SJCRH30 (cell line): ENCODE results near the gene RBM34. TPM values are rescaled to one million over a fixed set of nuclear protein-coding genes. Genes with fewer than 3 reads are reported as not detected.
"Not testable (repeated sequence)": the region's sequence is repeated elsewhere in the genome, so short reads cannot be mapped to it uniquely, and the experiment has no call there.

Experiments used
- DNase-seq, 2 experiments: peaks; one replicate each; pipeline ENCODE4 v3.0.0-alpha.2; 2015 to 2020
- H3K27ac ChIP-seq: fragments of 250-450 bp; sonication (Bioruptor Pico); 2 replicates; pipeline ENCODE4 v1.5.1; 2020; ENCODE audit warnings: mild to moderate bottlenecking, moderate library complexity
- H3K27me3 ChIP-seq: fragments of 250-450 bp; sonication (Bioruptor Pico); 2 replicates; pipeline ENCODE4 v1.5.1; 2020; ENCODE audit warnings: mild to moderate bottlenecking, moderate library complexity
- H3K36me3 ChIP-seq: fragments of 250-450 bp; sonication (Bioruptor Pico); 2 replicates; pipeline ENCODE4 v1.5.1; 2020; ENCODE audit warnings: mild to moderate bottlenecking, moderate library complexity
- H3K4me1 ChIP-seq: fragments of 250-450 bp; sonication (Bioruptor Pico); 2 replicates; pipeline ENCODE4 v1.5.1; 2020; ENCODE audit warnings: mild to moderate bottlenecking, moderate library complexity
- H3K4me3 ChIP-seq: fragments of 250-450 bp; sonication (Bioruptor Pico); 2 replicates; pipeline ENCODE4 v1.5.1; 2020; ENCODE audit warnings: mild to moderate bottlenecking, moderate library complexity
- H3K9me3 ChIP-seq: fragments of 250-450 bp; sonication (Bioruptor Pico); replicated peaks from 2 replicates; pipeline ENCODE4 v1.5.1; 2020; ENCODE audit warnings: mild to moderate bottlenecking, moderate library complexity
- total RNA-seq: library from RNA; depleted of rRNA; stranded (reverse); fragments of >200 nt; shearing (Covaris generic); gene quantifications from 2 replicates; pipeline ENCODE4 v1.2.3, GENCODE V29; 2014

RBM34 gene
- total RNA-seq, 1 experiment from 2014 or later = 72.7 TPM

- Histone ChIP-seq H3K4me1 (no peaks in the 10 kb centered on the region), H3K4me3 (peak overlapping the region; percentile 87), H3K27me3 (no peaks in the 10 kb centered on the region), H3K36me3 (peaks cover 19% of the 10 kb centered on the region), H3K27ac (peak overlapping the region; percentile 79), H3K9me3 (no peaks in the 10 kb centered on the region)
- no peak for DNase-seq
Measured at GRCh38 chr1:235161685-235162327, 756 bp upstream of the RBM34 start.

- H3K36me3 ChIP-seq = peaks cover 26% of the 10 kb centered on the region
- H3K4me3 ChIP-seq = peak overlapping the region; percentile 87
- no peaks in the 10 kb centered on the region for H3K27me3 ChIP-seq
- H3K4me1 ChIP-seq = no peaks in the 10 kb centered on the region
- no peaks in the 10 kb centered on the region for H3K9me3 ChIP-seq
- no peak for DNase-seq
- H3K27ac ChIP-seq = peak overlapping the region; percentile 79
Measured at GRCh38 chr1:235160383-235160956, 580 bp downstream of the RBM34 start.

DNA sequence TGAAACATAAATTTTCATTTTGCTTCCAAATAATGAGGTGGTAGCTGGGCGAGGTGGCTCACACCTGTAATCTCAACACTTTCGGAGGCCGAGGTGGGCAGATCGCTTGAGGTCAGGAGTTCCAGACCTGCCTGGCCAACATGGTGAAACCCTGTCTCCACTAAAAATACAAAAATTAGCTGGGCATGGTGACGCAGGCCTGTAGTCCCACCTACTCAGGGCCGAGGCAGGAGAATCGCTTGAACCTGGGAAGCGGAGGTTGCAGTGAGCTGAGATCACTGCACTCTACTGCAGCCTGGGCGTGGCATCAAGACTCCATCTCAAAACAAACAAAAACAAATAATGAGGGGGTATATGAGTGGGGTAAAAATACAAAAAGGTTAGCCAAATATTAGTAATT is 1.1 kb downstream of the RBM34 start:
- not testable (repeated sequence) for H3K27ac ChIP-seq
- peak overlapping the region; percentile 87 for H3K4me3 ChIP-seq

DNA sequence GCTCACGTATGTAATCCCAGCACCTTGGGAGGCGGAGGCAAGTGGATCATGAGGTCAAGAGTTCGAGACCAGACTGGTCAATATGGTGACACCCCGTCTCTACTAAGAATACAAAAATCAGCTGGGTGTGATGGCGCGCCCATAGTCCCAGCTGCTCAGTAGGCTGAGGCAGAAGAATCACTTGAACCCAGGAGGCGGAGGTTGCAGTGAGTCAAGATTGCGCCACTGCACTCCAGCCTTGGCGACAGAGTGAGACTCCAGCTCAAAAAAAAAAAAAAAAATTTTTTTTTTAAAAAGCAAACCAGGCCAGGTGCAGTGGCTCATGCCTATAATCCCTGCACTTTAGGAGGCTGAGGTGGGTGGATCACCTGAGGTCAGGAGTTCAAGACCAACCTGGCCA is 1.8 kb downstream of the RBM34 start:
- not testable (repeated sequence) for H3K9me3 ChIP-seq, H3K4me1 ChIP-seq, DNase-seq, H3K27me3 ChIP-seq, H3K27ac ChIP-seq, H3K4me3 ChIP-seq
- peaks cover 34% of the 10 kb centered on the region for H3K36me3 ChIP-seq

More for the DNA sequence above, 1.1 kb downstream of the RBM34 start:
- not testable (repeated sequence) for H3K27me3 ChIP-seq, H3K9me3 ChIP-seq, DNase-seq, H3K4me1 ChIP-seq
- peaks cover 28% of the 10 kb centered on the region for H3K36me3 ChIP-seq

DNA sequence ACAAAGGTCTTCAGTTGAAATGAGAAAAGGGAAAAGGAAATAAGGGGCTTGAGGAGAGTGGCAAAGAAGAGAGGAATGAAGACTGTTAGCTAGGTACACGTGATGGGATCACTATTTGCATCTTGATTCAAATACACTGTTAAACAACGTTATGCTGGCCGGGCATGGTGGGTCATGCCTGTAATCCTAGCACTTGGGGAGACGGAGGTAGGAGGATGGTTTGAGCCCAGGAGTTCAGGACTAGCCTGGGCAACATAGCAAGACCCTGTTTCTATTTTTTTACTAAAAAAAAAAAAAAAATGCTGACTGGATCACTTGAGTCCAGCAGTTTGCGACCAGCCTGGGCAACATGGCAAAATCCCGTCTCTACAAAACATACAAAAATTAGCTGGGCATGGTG is 2.4 kb downstream of the RBM34 start:
- Histone ChIP-seq H3K4me3 (no peak overlapping the region), H3K27ac (no peak overlapping the region), H3K4me1 (no peaks in the 10 kb centered on the region), H3K27me3 (no peaks in the 10 kb centered on the region), H3K9me3 (no peaks in the 10 kb centered on the region), H3K36me3 (peaks cover 37% of the 10 kb centered on the region)
- DNase-seq = no peak

DNA sequence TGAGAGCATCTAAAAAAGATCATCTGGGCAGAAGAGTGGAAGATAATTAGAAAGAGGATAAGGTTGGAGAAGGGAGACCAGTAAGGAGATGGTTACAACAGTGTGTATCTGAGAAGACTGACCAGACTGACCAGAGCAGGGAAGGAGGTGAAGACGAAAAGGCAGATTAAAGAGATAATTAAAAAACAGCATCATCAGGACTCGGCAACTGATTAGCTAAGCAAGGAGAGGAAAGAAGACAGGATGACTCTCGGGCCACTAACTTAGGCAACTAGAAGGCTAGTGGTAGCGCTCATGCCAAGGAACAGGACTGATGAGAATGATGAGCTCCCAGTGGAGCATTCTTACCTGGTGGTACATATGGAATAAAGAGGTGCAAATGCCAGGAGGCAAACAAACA is 3.9 kb downstream of the RBM34 start:
- Histone ChIP-seq H3K4me3 (no peak overlapping the region), H3K27ac (no peak overlapping the region), H3K36me3 (peaks cover 49% of the 10 kb centered on the region)

GRCh38 chr1:235156740-235157139 is 4.3 kb downstream of the RBM34 start:
- Histone ChIP-seq H3K36me3 (peaks cover 52% of the 10 kb centered on the region), H3K27me3 (no peaks in the 10 kb centered on the region), H3K27ac (no peak overlapping the region), H3K4me1 (no peaks in the 10 kb centered on the region), H3K9me3 (no peaks in the 10 kb centered on the region), H3K4me3 (no peak overlapping the region)
- DNase-seq = no peak

More for the DNA sequence above, 3.9 kb downstream of the RBM34 start:
- DNase-seq = no peak
- H3K9me3 ChIP-seq = no peaks in the 10 kb centered on the region
- H3K27me3 ChIP-seq = no peaks in the 10 kb centered on the region
- H3K4me1 ChIP-seq = no peaks in the 10 kb centered on the region

- H3K27ac ChIP-seq = no peak overlapping the region
- H3K27me3 ChIP-seq = no peaks in the 10 kb centered on the region
- no peaks in the 10 kb centered on the region for H3K4me1 ChIP-seq
- H3K4me3 ChIP-seq = no peak overlapping the region
- DNase-seq = no peak
- peaks cover 57% of the 10 kb centered on the region for H3K36me3 ChIP-seq
- no peaks in the 10 kb centered on the region for H3K9me3 ChIP-seq
Measured at GRCh38 chr1:235156265-235156664, 4.8 kb downstream of the RBM34 start.

DNA sequence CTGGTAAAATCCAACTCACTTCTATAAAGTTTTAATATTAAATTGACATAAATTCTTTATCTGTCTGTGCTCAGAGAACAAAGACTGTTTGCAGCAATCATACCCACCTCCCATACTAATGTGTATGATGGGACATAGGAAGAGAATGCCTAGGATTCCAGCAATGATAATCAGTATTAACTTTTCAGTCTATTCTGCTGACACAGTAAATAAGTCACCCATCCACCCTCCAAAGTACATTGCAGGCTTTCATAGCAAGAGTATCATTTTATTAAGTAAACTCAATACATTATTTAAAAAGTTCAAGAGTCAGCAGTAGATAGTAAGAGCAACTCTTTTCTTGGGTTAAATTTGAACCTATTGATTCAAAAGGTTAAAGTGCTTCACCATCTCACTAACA is 8.8 kb downstream of the RBM34 start:
- Histone ChIP-seq H3K36me3 (peaks cover 78% of the 10 kb centered on the region), H3K27me3 (no peaks in the 10 kb centered on the region), H3K27ac (no peak overlapping the region), H3K4me3 (no peak overlapping the region), H3K9me3 (no peaks in the 10 kb centered on the region), H3K4me1 (no peaks in the 10 kb centered on the region)
- no peak for DNase-seq

GRCh38 chr1:235151033-235151432 is 10.0 kb downstream of the RBM34 start:
- H3K4me3 ChIP-seq = no peak overlapping the region
- H3K27me3 ChIP-seq = no peaks in the 10 kb centered on the region
- no peaks in the 10 kb centered on the region for H3K9me3 ChIP-seq
- H3K4me1 ChIP-seq = no peaks in the 10 kb centered on the region
- H3K27ac ChIP-seq = no peak overlapping the region
- no peak for DNase-seq
- H3K36me3 ChIP-seq = peaks cover 77% of the 10 kb centered on the region

DNA sequence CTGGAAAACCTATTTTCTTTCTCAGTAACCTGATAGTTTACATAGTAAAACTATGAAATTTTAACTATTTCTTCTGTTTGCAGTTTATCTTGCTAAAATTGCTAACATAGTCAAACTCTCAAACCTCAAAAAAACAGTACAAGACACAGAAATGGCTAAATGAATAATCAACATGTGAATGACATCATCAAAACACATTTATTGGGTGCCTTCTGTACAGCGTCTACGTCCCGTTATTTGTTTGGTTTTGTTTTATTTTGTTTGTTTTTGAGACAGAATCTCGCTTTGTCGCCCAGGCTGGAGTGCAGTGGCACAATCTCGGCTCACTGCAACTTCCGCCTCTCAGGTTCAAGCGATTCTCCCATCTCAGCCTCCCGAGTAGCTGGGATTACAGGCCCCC is 11.2 kb downstream of the RBM34 start:
- Histone ChIP-seq H3K27me3 (no peaks in the 10 kb centered on the region), H3K27ac (no peak overlapping the region), H3K4me1 (no peaks in the 10 kb centered on the region), H3K36me3 (peaks cover 78% of the 10 kb centered on the region), H3K4me3 (no peak overlapping the region), H3K9me3 (no peaks in the 10 kb centered on the region)
- no peak for DNase-seq

DNA sequence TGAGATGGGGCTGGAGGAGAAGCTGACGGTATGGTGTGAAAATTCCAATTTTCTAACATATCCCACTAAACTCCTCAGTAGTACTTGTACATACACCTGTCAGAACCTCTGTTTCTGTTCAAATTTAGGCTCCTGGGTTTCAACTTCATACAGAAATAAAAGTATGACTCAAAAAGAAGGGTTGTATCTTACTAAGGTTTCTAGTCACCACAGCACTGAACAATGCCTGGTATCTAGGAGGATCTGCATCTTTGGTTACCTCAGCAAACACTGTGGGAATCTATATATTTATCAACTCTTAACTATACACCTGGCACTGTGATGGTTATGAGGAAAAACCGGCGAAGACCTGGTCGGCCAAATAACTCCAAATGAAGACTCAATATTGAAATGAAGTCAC is 13.8 kb downstream of the RBM34 start:
- Histone ChIP-seq H3K27me3 (no peaks in the 10 kb centered on the region), H3K36me3 (peaks cover 68% of the 10 kb centered on the region), H3K27ac (no peak overlapping the region), H3K4me1 (no peaks in the 10 kb centered on the region), H3K4me3 (no peak overlapping the region), H3K9me3 (no peaks in the 10 kb centered on the region)
- no peak for DNase-seq

DNA sequence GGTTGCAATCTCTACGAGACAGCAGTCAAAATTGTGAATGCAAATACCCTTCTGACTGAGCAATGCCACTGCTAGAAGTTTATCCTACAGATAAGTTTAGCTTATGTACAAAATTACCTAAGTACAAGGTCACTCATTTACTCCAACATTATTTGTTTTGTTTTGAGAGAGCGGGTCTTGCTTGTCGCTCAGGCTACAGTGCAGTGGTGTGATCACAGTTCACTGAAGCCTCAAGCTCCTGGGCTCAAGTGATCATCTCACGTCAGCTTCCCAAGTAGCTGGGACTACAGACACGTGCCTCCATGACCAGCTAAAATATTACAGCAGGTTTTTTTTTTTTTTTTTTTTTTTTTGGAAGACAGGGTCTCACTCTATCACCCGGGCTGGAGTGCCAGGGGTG is 15.4 kb downstream of the RBM34 start:
- DNase-seq = no peak
- H3K36me3 ChIP-seq = peaks cover 59% of the 10 kb centered on the region

GRCh38 chr1:235142991-235143390 is 18.1 kb downstream of the RBM34 start:
- no peaks in the 10 kb centered on the region for H3K9me3 ChIP-seq
- peaks cover 37% of the 10 kb centered on the region for H3K36me3 ChIP-seq
- H3K27me3 ChIP-seq = no peaks in the 10 kb centered on the region
- no peak overlapping the region for H3K27ac ChIP-seq
- no peaks in the 10 kb centered on the region for H3K4me1 ChIP-seq
- no peak for DNase-seq
- H3K4me3 ChIP-seq = no peak overlapping the region

More for the DNA sequence above, 15.4 kb downstream of the RBM34 start:
- H3K4me1 ChIP-seq = no peaks in the 10 kb centered on the region
- H3K4me3 ChIP-seq = no peak overlapping the region
- no peaks in the 10 kb centered on the region for H3K9me3 ChIP-seq
- H3K27ac ChIP-seq = no peak overlapping the region
- H3K27me3 ChIP-seq = no peaks in the 10 kb centered on the region

- H3K4me1 ChIP-seq = no peaks in the 10 kb centered on the region
- H3K27me3 ChIP-seq = no peaks in the 10 kb centered on the region
- H3K36me3 ChIP-seq = peaks cover 41% of the 10 kb centered on the region
- no peaks in the 10 kb centered on the region for H3K9me3 ChIP-seq
- no peak overlapping the region for H3K4me3 ChIP-seq
- DNase-seq = no peak
- H3K27ac ChIP-seq = no peak overlapping the region
Measured at GRCh38 chr1:235139315-235139714, 21.7 kb downstream of the RBM34 start.

DNA sequence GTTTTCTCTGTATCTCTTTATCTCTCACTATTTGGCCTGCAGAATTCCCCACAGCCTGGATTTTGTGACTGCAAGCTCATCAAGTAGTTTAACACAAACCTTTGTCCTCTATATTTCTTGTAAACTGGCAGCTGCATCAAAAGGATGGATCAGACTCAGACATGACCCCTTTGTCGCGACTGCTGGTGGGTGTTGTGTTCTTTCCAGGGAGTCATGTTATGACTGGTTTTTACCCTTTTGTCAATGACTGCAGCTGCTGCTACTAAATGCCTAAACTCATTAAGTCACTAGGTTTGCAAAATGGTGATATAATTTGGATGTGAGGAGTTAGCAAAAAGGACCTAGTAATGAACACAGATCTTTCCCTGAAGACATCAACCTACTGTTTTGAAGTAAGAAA is 22.2 kb downstream of the RBM34 start:
- Histone ChIP-seq H3K27me3 (no peaks in the 10 kb centered on the region), H3K36me3 (peaks cover 41% of the 10 kb centered on the region), H3K4me3 (no peak overlapping the region), H3K4me1 (no peaks in the 10 kb centered on the region), H3K27ac (peak overlapping the region; percentile 8; the same call in 1 of the 2 replicates), H3K9me3 (no peaks in the 10 kb centered on the region)
- DNase-seq = peak in 1 of 2 experiments; percentile 9
